HEK293 (cell line): ENCODE data around the gene PDGFA.

Experiments
- CTCF ChIA-PET: fragments of 350-600 bp; formaldehyde crosslinking; extraction: SDS; loops from one replicate; lab custom pipeline; 2021; ENCODE audit warnings: antibody characterized with exemption; lab: Yijun Ruan, JAX
- POLR2A ChIA-PET: fragments of 300-600 bp; formaldehyde crosslinking; extraction: SDS; loops from one replicate; lab custom pipeline; 2020; ENCODE audit warnings: antibody characterized with exemption, inconsistent platforms; lab: Yijun Ruan, JAX
- H3K27ac ChIP-seq: fragments of 200-500 bp; sonication (Bioruptor generic); 2 replicates; pipeline ENCODE4 v1.5.1; 2014; ENCODE audit warnings: low read depth, low read length, control low read depth, inconsistent platforms; ENCODE audit errors: extremely low read depth
- H3K36me3 ChIP-seq, 2 experiments: fragments of 200-500 bp in 1 of 2; sonication (Bioruptor generic) in 1 of 2; 1 replicate in 1 of 2; 2 replicates in 1 of 2; pipeline ENCODE4 v1.5.1; 2014 to 2017; ENCODE audit warnings: inconsistent platforms in 2 of 2, low read length in 2 of 2; ENCODE audit not compliant: control insufficient read depth in 2 of 2, insufficient read depth in 1 of 2
- H3K4me1 ChIP-seq: fragments of 200-500 bp; sonication (Bioruptor generic); 2 replicates; pipeline ENCODE4 v1.5.1; 2014; ENCODE audit warnings: mild to moderate bottlenecking, low read length, inconsistent platforms; ENCODE audit not compliant: control insufficient read depth, insufficient read depth
- H3K4me3 ChIP-seq: 2 replicates; pipeline ENCODE4 v1.5.1; 2011; ENCODE audit warnings: low read depth, mild to moderate bottlenecking, control low read depth, low read length, moderate library complexity
- H3K9me3 ChIP-seq: fragments of 200-500 bp; sonication (Bioruptor generic); 2 replicates; pipeline ENCODE4 v1.5.1; 2014; ENCODE audit warnings: low read depth, low read length, inconsistent platforms; ENCODE audit not compliant: control insufficient read depth, insufficient read depth
- MEIS1 ChIP-seq: sonication (generic); formaldehyde crosslinking; IDR thresholded peaks from 2 replicates; pipeline ENCODE4 v1.8.1; 2022; ENCODE audit warnings: missing genetic modification reagents, mild to moderate bottlenecking, borderline replicate concordance
- SCRT1 ChIP-seq: fragments of 450-650 bp; formaldehyde crosslinking; IDR thresholded peaks from 2 replicates; pipeline ENCODE4 v1.5.1; 2016; ENCODE audit warnings: missing biosample characterization, missing genetic modification characterization, borderline replicate concordance
- SP2 ChIP-seq: fragments of 450-650 bp; formaldehyde crosslinking; IDR thresholded peaks from 2 replicates; pipeline ENCODE4 v1.5.1; 2016; ENCODE audit warnings: missing biosample characterization, missing genetic modification characterization
- ZNF10 ChIP-seq: fragments of 450-650 bp; formaldehyde crosslinking; IDR thresholded peaks from 2 replicates; pipeline ENCODE4 v1.5.1; 2017; ENCODE audit warnings: missing biosample characterization, missing genetic modification characterization
- ZNF174 ChIP-seq: fragments of 450-650 bp; formaldehyde crosslinking; IDR thresholded peaks from 2 replicates; pipeline ENCODE4 v1.5.0; 2017; ENCODE audit warnings: missing biosample characterization, mild to moderate bottlenecking, missing genetic modification characterization
- ZNF335 ChIP-seq: fragments of 450-650 bp; formaldehyde crosslinking; conservative IDR thresholded peaks from 2 replicates; pipeline ENCODE4 v1.5.1; 2016; ENCODE audit warnings: missing biosample characterization, missing genetic modification characterization
- ZNF501 ChIP-seq: fragments of 450-650 bp; formaldehyde crosslinking; IDR thresholded peaks from 2 replicates; pipeline ENCODE4 v1.5.1; 2016; ENCODE audit warnings: missing biosample characterization, missing genetic modification characterization
- ZNF561 ChIP-seq: fragments of 450-650 bp; IDR thresholded peaks from 2 replicates; pipeline ENCODE4 v1.5.1; 2018; ENCODE audit warnings: missing biosample characterization, missing genetic modification characterization, borderline replicate concordance
- ZNF585B ChIP-seq: fragments of 450-650 bp; formaldehyde crosslinking; IDR thresholded peaks from 2 replicates; pipeline ENCODE4 v1.5.1; 2016; ENCODE audit warnings: missing biosample characterization, missing genetic modification characterization
- ZNF610 ChIP-seq: fragments of 450-650 bp; formaldehyde crosslinking; IDR thresholded peaks from 2 replicates; pipeline ENCODE4 v1.5.1; 2016; ENCODE audit warnings: missing biosample characterization, missing genetic modification characterization, borderline replicate concordance
- ZNF843 ChIP-seq: fragments of 450-650 bp; formaldehyde crosslinking; IDR thresholded peaks from 2 replicates; pipeline ENCODE4 v1.5.1; 2016; ENCODE audit warnings: missing biosample characterization, missing genetic modification characterization
- TF ChIP-seq, protein P1 (sequence below): sonication (generic); formaldehyde crosslinking; IDR thresholded peaks from 2 replicates; pipeline ENCODE4 v1.8.1; 2022; ENCODE audit warnings: mild to moderate bottlenecking, moderate library complexity, missing genetic modification reagents
- TF ChIP-seq, protein P2 (sequence below): fragments of 450-650 bp; formaldehyde crosslinking; IDR thresholded peaks from 2 replicates; pipeline ENCODE4 v1.5.1; 2017; ENCODE audit warnings: missing biosample characterization, missing genetic modification characterization
- TF ChIP-seq, protein P3 (sequence below): fragments of 450-650 bp; formaldehyde crosslinking; IDR thresholded peaks from 2 replicates; pipeline ENCODE4 v1.5.1; 2016; ENCODE audit warnings: missing biosample characterization, missing genetic modification characterization
- TF ChIP-seq, protein P4 (sequence below): fragments of 450-650 bp; formaldehyde crosslinking; IDR thresholded peaks from 2 replicates; pipeline ENCODE4 v1.5.1; 2016; ENCODE audit warnings: missing biosample characterization, missing genetic modification characterization
- TF ChIP-seq, protein P5 (sequence below): fragments of 450-650 bp; formaldehyde crosslinking; IDR thresholded peaks from 2 replicates; pipeline ENCODE4 v1.5.0; 2017; ENCODE audit warnings: missing biosample characterization, missing genetic modification characterization, borderline replicate concordance
- TF ChIP-seq, protein P6 (sequence below): fragments of 450-650 bp; formaldehyde crosslinking; IDR thresholded peaks from 2 replicates; pipeline ENCODE4 v1.5.1; 2017; ENCODE audit warnings: missing biosample characterization, missing genetic modification characterization

PDGFA gene

DNA sequence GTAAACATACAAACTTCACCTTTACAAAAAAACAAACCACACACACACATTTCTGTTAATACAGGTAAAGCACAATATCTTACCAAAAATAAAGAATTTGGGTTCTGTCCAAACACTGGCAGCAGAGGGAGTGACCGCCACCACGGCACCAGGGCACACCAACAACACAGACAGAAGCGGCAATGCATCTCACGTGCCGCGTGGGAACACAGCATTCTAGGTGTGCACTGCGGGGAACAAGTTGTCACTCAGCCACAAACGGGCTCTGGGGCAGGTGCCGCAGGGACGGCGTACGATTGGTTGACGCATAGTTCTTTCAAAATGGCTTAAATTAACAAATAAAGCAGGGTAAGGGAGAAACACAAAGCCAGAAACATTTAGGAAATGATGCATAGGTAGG, 22.3 kb downstream of the PDGFA start (continued):
- TF ChIP-seq, protein P1, sequence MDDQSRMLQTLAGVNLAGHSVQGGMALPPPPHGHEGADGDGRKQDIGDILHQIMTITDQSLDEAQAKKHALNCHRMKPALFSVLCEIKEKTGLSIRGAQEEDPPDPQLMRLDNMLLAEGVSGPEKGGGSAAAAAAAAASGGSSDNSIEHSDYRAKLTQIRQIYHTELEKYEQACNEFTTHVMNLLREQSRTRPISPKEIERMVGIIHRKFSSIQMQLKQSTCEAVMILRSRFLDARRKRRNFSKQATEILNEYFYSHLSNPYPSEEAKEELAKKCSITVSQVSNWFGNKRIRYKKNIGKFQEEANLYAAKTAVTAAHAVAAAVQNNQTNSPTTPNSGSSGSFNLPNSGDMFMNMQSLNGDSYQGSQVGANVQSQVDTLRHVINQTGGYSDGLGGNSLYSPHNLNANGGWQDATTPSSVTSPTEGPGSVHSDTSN (CRISPR knock-in tag), result no peak

DNA sequence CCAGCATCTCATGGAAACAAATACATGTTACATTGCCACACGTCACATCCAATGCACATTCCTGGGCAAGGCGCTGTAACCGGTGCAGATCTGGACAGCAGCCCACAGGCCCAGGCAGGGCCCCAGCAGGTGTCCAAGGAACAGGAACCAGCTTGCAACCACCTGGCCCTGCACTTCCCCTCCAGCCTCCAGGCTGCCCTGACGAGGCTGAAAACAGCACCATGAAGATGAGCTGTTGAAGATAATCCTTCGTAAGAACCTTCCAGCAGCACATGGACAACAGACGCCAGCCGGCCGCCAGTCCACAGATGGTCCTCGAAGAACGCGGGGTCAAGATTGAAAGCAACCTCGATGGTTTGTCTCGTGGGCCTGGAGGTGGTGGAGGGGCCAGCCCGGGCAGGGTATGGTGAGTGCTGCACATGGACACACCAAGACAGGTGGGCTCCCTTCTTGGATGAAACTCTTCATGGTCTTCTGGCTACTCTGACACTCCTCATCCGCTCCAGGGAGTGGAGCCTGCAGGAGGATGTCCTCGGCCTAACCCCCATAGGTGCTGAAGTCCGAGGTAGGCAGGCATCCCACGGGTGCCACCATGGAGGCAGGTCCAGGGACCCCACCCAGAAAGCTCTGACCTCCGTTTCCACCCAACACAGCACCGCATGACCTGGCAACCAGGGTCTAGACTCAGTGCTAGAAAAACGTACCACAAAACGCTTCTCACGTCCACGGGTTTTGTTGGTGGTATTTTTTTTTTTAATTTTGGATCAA, 22.9 kb downstream of the PDGFA start:
- ChIA-PET CTCF (no interaction called here), POLR2A (no interaction called here)
- TF ChIP-seq ZNF335 (tag by site-specific recombination), result no peak
- Histone ChIP-seq H3K9me3 (no peaks in the 10 kb centered on the region), H3K36me3 (peaks cover 0 to 39% of the 10 kb centered on the region in 2 experiments; a peak in 1 of 3 replicates), H3K4me1 (no peaks in the 10 kb centered on the region), H3K4me3 (no peak overlapping the region), H3K27ac (no peak overlapping the region)

DNA sequence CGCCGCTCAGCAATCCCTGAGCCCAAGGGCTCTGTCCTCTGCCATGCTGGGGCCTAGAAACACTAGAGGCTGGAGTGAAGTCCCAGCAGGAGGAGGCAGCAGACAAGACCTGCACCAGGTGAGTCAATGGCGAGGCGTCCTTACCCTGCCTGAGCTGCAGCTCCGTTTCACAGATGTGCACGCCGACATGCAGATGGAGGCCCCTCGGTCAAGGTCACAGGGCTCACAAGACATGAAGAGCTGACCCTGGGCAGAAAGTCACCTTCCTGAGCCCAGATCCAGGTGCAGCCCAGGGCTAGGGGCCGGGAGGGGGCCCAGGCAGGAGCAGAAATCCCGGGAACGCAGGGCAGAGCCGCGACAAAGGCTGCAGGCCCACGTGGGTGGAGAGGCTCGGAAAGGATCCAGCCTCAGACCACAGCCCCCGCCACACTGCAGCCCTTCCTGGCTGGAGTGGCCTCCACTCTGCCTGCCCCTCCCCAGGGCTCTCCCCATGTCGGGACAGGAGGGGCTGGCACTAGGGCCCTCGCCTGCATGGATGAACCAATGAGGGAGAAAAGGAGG, 23.8 kb downstream of the PDGFA start:
- ChIA-PET POLR2A (no interaction called here), CTCF (interaction anchor here (0.6 kb wide), 1 partner anchor 85 kb away, joined by 3 read pairs; no protein-coding TSS in a partner anchor)
- Histone ChIP-seq H3K4me3 (no peak overlapping the region), H3K27ac (no peak overlapping the region), H3K9me3 (no peaks in the 10 kb centered on the region), H3K36me3 (peaks cover 0 to 31% of the 10 kb centered on the region in 2 experiments; a peak in 1 of 3 replicates), H3K4me1 (no peaks in the 10 kb centered on the region)
- 0 out of 2 replicates have a peak, but pooled peaks have one; percentile 6 for TF ChIP-seq SP2 (tag by site-specific recombination)
- no peak for TF ChIP-seq ZNF610 (tag by site-specific recombination)
- TF ChIP-seq ZNF585B (tag by site-specific recombination), result no peak

DNA sequence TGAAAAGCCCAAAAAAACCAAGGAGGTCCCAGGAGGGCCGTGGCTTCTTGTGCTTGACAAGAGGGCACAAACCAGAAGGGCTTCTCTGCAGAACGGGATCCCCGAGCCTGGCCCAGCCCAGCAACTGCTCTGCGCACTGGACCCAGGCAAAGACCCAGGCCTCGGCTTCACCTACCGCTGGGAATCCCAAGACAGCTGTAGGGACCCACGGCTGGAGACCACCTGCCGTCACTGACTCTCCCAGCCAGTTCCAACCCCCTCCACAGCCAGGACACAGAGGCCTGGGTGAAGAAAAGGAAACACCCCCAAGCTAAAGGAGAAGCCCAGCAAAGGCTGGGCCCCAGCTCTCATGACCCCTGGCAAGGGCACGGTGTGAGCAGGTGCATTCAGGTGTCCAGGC, 24.3 kb downstream of the PDGFA start:
- ChIA-PET POLR2A (no interaction called here), CTCF (interaction anchor here (0.6 kb wide), 1 partner anchor 85 kb away, joined by 3 read pairs; no protein-coding TSS in a partner anchor)
- H3K4me3 ChIP-seq, result no peak overlapping the region
- no peak overlapping the region for H3K27ac ChIP-seq
- H3K4me1 ChIP-seq, result no peaks in the 10 kb centered on the region
- no peaks in the 10 kb centered on the region for H3K9me3 ChIP-seq
- H3K36me3 ChIP-seq, result peaks cover 0 to 26% of the 10 kb centered on the region in 2 experiments; a peak in 1 of 3 replicates
- TF ChIP-seq, protein P2, sequence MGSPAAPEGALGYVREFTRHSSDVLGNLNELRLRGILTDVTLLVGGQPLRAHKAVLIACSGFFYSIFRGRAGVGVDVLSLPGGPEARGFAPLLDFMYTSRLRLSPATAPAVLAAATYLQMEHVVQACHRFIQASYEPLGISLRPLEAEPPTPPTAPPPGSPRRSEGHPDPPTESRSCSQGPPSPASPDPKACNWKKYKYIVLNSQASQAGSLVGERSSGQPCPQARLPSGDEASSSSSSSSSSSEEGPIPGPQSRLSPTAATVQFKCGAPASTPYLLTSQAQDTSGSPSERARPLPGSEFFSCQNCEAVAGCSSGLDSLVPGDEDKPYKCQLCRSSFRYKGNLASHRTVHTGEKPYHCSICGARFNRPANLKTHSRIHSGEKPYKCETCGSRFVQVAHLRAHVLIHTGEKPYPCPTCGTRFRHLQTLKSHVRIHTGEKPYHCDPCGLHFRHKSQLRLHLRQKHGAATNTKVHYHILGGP (tag by site-specific recombination), result no peak
- TF ChIP-seq ZNF10, result no peak
- TF ChIP-seq SCRT1, result no peak
- no peak for TF ChIP-seq ZNF843 (tag by site-specific recombination)
- TF ChIP-seq, protein P3, sequence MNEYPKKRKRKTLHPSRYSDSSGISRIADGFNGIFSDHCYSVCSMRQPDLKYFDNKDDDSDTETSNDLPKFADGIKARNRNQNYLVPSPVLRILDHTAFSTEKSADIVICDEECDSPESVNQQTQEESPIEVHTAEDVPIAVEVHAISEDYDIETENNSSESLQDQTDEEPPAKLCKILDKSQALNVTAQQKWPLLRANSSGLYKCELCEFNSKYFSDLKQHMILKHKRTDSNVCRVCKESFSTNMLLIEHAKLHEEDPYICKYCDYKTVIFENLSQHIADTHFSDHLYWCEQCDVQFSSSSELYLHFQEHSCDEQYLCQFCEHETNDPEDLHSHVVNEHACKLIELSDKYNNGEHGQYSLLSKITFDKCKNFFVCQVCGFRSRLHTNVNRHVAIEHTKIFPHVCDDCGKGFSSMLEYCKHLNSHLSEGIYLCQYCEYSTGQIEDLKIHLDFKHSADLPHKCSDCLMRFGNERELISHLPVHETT (tag by site-specific recombination), result no peak
- TF ChIP-seq, protein P4, sequence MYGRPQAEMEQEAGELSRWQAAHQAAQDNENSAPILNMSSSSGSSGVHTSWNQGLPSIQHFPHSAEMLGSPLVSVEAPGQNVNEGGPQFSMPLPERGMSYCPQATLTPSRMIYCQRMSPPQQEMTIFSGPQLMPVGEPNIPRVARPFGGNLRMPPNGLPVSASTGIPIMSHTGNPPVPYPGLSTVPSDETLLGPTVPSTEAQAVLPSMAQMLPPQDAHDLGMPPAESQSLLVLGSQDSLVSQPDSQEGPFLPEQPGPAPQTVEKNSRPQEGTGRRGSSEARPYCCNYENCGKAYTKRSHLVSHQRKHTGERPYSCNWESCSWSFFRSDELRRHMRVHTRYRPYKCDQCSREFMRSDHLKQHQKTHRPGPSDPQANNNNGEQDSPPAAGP, result no peak
- TF ChIP-seq, protein P5, sequence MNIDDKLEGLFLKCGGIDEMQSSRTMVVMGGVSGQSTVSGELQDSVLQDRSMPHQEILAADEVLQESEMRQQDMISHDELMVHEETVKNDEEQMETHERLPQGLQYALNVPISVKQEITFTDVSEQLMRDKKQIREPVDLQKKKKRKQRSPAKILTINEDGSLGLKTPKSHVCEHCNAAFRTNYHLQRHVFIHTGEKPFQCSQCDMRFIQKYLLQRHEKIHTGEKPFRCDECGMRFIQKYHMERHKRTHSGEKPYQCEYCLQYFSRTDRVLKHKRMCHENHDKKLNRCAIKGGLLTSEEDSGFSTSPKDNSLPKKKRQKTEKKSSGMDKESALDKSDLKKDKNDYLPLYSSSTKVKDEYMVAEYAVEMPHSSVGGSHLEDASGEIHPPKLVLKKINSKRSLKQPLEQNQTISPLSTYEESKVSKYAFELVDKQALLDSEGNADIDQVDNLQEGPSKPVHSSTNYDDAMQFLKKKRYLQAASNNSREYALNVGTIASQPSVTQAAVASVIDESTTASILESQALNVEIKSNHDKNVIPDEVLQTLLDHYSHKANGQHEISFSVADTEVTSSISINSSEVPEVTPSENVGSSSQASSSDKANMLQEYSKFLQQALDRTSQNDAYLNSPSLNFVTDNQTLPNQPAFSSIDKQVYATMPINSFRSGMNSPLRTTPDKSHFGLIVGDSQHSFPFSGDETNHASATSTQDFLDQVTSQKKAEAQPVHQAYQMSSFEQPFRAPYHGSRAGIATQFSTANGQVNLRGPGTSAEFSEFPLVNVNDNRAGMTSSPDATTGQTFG, result no peak
- TF ChIP-seq ZNF174 (tag by site-specific recombination), result no peak
- TF ChIP-seq ZNF501, result no peak
- TF ChIP-seq ZNF561, result no peak
- TF ChIP-seq, protein P6, sequence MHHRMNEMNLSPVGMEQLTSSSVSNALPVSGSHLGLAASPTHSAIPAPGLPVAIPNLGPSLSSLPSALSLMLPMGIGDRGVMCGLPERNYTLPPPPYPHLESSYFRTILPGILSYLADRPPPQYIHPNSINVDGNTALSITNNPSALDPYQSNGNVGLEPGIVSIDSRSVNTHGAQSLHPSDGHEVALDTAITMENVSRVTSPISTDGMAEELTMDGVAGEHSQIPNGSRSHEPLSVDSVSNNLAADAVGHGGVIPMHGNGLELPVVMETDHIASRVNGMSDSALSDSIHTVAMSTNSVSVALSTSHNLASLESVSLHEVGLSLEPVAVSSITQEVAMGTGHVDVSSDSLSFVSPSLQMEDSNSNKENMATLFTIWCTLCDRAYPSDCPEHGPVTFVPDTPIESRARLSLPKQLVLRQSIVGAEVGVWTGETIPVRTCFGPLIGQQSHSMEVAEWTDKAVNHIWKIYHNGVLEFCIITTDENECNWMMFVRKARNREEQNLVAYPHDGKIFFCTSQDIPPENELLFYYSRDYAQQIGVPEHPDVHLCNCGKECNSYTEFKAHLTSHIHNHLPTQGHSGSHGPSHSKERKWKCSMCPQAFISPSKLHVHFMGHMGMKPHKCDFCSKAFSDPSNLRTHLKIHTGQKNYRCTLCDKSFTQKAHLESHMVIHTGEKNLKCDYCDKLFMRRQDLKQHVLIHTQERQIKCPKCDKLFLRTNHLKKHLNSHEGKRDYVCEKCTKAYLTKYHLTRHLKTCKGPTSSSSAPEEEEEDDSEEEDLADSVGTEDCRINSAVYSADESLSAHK (tag by site-specific recombination), result no peak
- no peak for TF ChIP-seq MEIS1
